Activated naive CD8-positive, alpha-beta T cell treated with anti-CD3 and anti-CD28 coated beads, Interleukin-2, amount 50 U/mL, for 24 hours (primary cell): ENCODE data around the gene SEPTIN1.

ENCODE experiments used
- ATAC-seq: fragments of 150-1000 bp; cut with Tn5 transposase; one replicate; pipeline ENCODE4 v1.10.0; 2021
- DNase-seq: peaks from one replicate; pipeline ENCODE4 v3.0.0; 2021
- H3K27ac Mint-ChIP-seq: one replicate; pipeline ENCODE4 v1.8.0; 2021; ENCODE audit warnings: mild to moderate bottlenecking, mixed read lengths
- H3K27me3 Mint-ChIP-seq: one replicate; pipeline ENCODE4 v1.8.0; 2021; ENCODE audit warnings: mixed read lengths
- H3K36me3 Mint-ChIP-seq: one replicate; pipeline ENCODE4 v1.8.0; 2021; ENCODE audit warnings: low read depth, mixed read lengths
- H3K4me1 Mint-ChIP-seq: one replicate; pipeline ENCODE4 v1.8.0; 2021; ENCODE audit warnings: mixed read lengths
- H3K4me3 Mint-ChIP-seq: one replicate; pipeline ENCODE4 v1.8.0; 2021; ENCODE audit warnings: mild to moderate bottlenecking, moderate library complexity, mixed read lengths
- H3K9me3 Mint-ChIP-seq: one replicate; pipeline ENCODE4 v1.8.0; 2021; ENCODE audit warnings: mixed read lengths

The SEPTIN1 gene

GRCh38 chr16:30382111-30382881 lies at the start of gene SEPTIN1:
Gene SEPTIN1 (minus strand): TSS chr16:30382561. CDS start chr16:30382542, 19 bp downstream.
- ATAC-seq (peak; percentile 57), DNase-seq (peak; percentile 75)
- Mint-ChIP-seq H3K9me3 (no peaks in the 10 kb centered on the region), H3K4me3 (peak within 1 kb of the TSS; percentile 90), H3K27me3 (no peaks in the 10 kb centered on the region), H3K27ac (peak within 1 kb of the TSS; percentile 96), H3K36me3 (peaks cover 20% of the 10 kb centered on the region), H3K4me1 (peaks cover 55% of the 10 kb centered on the region)

- peaks cover 3% of the 10 kb centered on the region for H3K27me3 Mint-ChIP-seq
- H3K27ac Mint-ChIP-seq, result no peak overlapping the region
- DNase-seq (no peak), ATAC-seq (peak; percentile 18)
- peaks cover 5% of the 10 kb centered on the region for H3K36me3 Mint-ChIP-seq
- no peaks in the 10 kb centered on the region for H3K9me3 Mint-ChIP-seq
- peaks cover 36% of the 10 kb centered on the region for H3K4me1 Mint-ChIP-seq
- H3K4me3 Mint-ChIP-seq, result no peak overlapping the region
These were observed 48.1 kb upstream of the SEPTIN1 start for GRCh38 chr16:30430428-30430970.

- peaks cover 5% of the 10 kb centered on the region for H3K36me3 Mint-ChIP-seq
- no peak within 1 kb of the TSS for H3K27ac Mint-ChIP-seq
- H3K9me3 Mint-ChIP-seq, result no peaks in the 10 kb centered on the region
- H3K4me1 Mint-ChIP-seq, result peaks cover 33% of the 10 kb centered on the region
- DNase-seq (peak; percentile 95), ATAC-seq (peak; percentile 97)
- no peak within 1 kb of the TSS for H3K4me3 Mint-ChIP-seq
- peaks cover 2% of the 10 kb centered on the region for H3K27me3 Mint-ChIP-seq
These were observed 47.5 kb upstream of the SEPTIN1 start, which contains the start of gene DCTPP1 for GRCh38 chr16:30429678-30430427. Gene DCTPP1 (minus strand): TSS chr16:30430030. CDS start chr16:30429980, 50 bp downstream.

- H3K4me1 Mint-ChIP-seq, result peaks cover 28% of the 10 kb centered on the region
- H3K9me3 Mint-ChIP-seq, result no peaks in the 10 kb centered on the region
- no peak overlapping the region for H3K4me3 Mint-ChIP-seq
- H3K27ac Mint-ChIP-seq, result no peak overlapping the region
- ATAC-seq, result peak; percentile 13
- no peak for DNase-seq
- peaks cover 8% of the 10 kb centered on the region for H3K36me3 Mint-ChIP-seq
- no peaks in the 10 kb centered on the region for H3K27me3 Mint-ChIP-seq
These were observed 47.0 kb upstream of the SEPTIN1 start for GRCh38 chr16:30429418-30429677.

GRCh38 chr16:30428055-30428454 lies 45.7 kb upstream of the SEPTIN1 start:
- Mint-ChIP-seq H3K4me1 (peaks cover 20% of the 10 kb centered on the region), H3K9me3 (no peaks in the 10 kb centered on the region), H3K27ac (no peak overlapping the region), H3K4me3 (no peak overlapping the region), H3K27me3 (no peaks in the 10 kb centered on the region), H3K36me3 (peaks cover 18% of the 10 kb centered on the region)
- no peak for ATAC-seq
- DNase-seq, result no peak

GRCh38 chr16:30421010-30421409 lies 38.6 kb upstream of the SEPTIN1 start:
- Mint-ChIP-seq H3K9me3 (no peaks in the 10 kb centered on the region), H3K27ac (no peak overlapping the region), H3K36me3 (peaks cover 50% of the 10 kb centered on the region), H3K4me3 (no peak overlapping the region), H3K27me3 (no peaks in the 10 kb centered on the region), H3K4me1 (peaks cover 27% of the 10 kb centered on the region)
- no peak for DNase-seq
- no peak for ATAC-seq

- H3K27ac Mint-ChIP-seq, result peak overlapping the region; percentile 80
- DNase-seq (no peak), ATAC-seq (no peak)
- peaks cover 31% of the 10 kb centered on the region for H3K4me1 Mint-ChIP-seq
- H3K4me3 Mint-ChIP-seq, result peak overlapping the region; percentile 42
- no peaks in the 10 kb centered on the region for H3K27me3 Mint-ChIP-seq
- no peaks in the 10 kb centered on the region for H3K9me3 Mint-ChIP-seq
- H3K36me3 Mint-ChIP-seq, result peaks cover 46% of the 10 kb centered on the region
These were observed 36.2 kb upstream of the SEPTIN1 start for GRCh38 chr16:30418350-30419181.

- ATAC-seq (peak; percentile 88), DNase-seq (peak; percentile 88)
- Mint-ChIP-seq H3K9me3 (no peaks in the 10 kb centered on the region), H3K36me3 (peaks cover 45% of the 10 kb centered on the region), H3K27ac (no peak overlapping the region), H3K4me1 (peaks cover 35% of the 10 kb centered on the region), H3K4me3 (peak overlapping the region; percentile 42), H3K27me3 (no peaks in the 10 kb centered on the region)
These were observed 35.4 kb upstream of the SEPTIN1 start for GRCh38 chr16:30417529-30418349.

- no peak for ATAC-seq
- Mint-ChIP-seq H3K4me3 (peak overlapping the region; percentile 45), H3K27ac (peak overlapping the region; percentile 44), H3K9me3 (no peaks in the 10 kb centered on the region), H3K36me3 (peaks cover 45% of the 10 kb centered on the region), H3K4me1 (peaks cover 41% of the 10 kb centered on the region), H3K27me3 (no peaks in the 10 kb centered on the region)
- no peak for DNase-seq
These were observed 34.5 kb upstream of the SEPTIN1 start for GRCh38 chr16:30416624-30417528.

GRCh38 chr16:30416047-30416603 lies 33.8 kb upstream of the SEPTIN1 start:
- H3K4me1 Mint-ChIP-seq, result peaks cover 41% of the 10 kb centered on the region
- peaks cover 44% of the 10 kb centered on the region for H3K36me3 Mint-ChIP-seq
- DNase-seq, result no peak
- H3K9me3 Mint-ChIP-seq, result no peaks in the 10 kb centered on the region
- H3K27me3 Mint-ChIP-seq, result no peaks in the 10 kb centered on the region
- ATAC-seq, result no peak
- no peak overlapping the region for H3K4me3 Mint-ChIP-seq
- H3K27ac Mint-ChIP-seq, result no peak overlapping the region

- H3K27me3 Mint-ChIP-seq, result no peaks in the 10 kb centered on the region
- H3K27ac Mint-ChIP-seq, result no peak overlapping the region
- peaks cover 37% of the 10 kb centered on the region for H3K36me3 Mint-ChIP-seq
- peaks cover 49% of the 10 kb centered on the region for H3K4me1 Mint-ChIP-seq
- H3K9me3 Mint-ChIP-seq, result no peaks in the 10 kb centered on the region
- no peak for ATAC-seq
- no peak overlapping the region for H3K4me3 Mint-ChIP-seq
- DNase-seq, result no peak
These were observed 31.8 kb upstream of the SEPTIN1 start for GRCh38 chr16:30414159-30414558.

- H3K9me3 Mint-ChIP-seq, result no peaks in the 10 kb centered on the region
- ATAC-seq (no peak), DNase-seq (no peak)
- peaks cover 50% of the 10 kb centered on the region for H3K4me1 Mint-ChIP-seq
- H3K4me3 Mint-ChIP-seq, result no peak overlapping the region
- H3K36me3 Mint-ChIP-seq, result peaks cover 33% of the 10 kb centered on the region
- no peaks in the 10 kb centered on the region for H3K27me3 Mint-ChIP-seq
- H3K27ac Mint-ChIP-seq, result no peak overlapping the region
These were observed 30.9 kb upstream of the SEPTIN1 start for GRCh38 chr16:30413112-30413806.
